ENCODE measurements around the gene RBM39.
"Not testable (repeated sequence)": the region's sequence is repeated elsewhere in the genome, so short reads cannot be mapped to it uniquely, and the experiment has no call there.

DNA sequence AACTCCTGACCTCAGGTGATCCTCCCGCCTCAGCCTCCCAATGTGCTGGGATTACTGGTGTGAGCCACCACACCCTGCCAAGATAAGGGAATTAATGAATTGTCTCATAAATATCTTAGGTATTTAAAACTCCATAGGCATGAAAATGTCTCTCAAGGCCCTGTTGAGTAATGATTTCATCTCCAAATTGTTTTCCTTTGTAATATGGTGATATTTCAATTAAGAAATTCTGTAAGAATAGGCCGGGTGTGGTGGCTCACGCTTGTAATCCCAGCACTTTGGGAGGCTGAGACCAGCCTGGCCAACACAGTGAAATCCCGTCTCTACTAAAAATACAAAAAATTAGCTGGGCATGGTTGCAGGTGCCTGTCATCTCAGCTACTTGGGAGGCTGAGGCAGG is 43.5 kb upstream of the RBM39 start:
- TF ChIP-seq, protein P1, sequence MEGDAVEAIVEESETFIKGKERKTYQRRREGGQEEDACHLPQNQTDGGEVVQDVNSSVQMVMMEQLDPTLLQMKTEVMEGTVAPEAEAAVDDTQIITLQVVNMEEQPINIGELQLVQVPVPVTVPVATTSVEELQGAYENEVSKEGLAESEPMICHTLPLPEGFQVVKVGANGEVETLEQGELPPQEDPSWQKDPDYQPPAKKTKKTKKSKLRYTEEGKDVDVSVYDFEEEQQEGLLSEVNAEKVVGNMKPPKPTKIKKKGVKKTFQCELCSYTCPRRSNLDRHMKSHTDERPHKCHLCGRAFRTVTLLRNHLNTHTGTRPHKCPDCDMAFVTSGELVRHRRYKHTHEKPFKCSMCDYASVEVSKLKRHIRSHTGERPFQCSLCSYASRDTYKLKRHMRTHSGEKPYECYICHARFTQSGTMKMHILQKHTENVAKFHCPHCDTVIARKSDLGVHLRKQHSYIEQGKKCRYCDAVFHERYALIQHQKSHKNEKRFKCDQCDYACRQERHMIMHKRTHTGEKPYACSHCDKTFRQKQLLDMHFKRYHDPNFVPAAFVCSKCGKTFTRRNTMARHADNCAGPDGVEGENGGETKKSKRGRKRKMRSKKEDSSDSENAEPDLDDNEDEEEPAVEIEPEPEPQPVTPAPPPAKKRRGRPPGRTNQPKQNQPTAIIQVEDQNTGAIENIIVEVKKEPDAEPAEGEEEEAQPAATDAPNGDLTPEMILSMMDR (IDR thresholded peaks at IDR 0.05 in 4 of 5, conservative IDR thresholded peaks at IDR 0.05 in 1 of 5): not testable (repeated sequence)
- not testable (repeated sequence) for TF ChIP-seq POLR2A (IDR thresholded peaks at IDR 0.05)

All from gastrocnemius medialis (tissue), 4 donors.